GM18526 (cell line): ENCODE measurements around the gene PLEKHA5.

Experiments used
- POLR2A ChIP-seq: IDR thresholded peaks from 3 replicates; pipeline ENCODE4 v1.6.1; 2011; ENCODE audit not compliant: insufficient read length; ENCODE audit errors: extremely low read depth

Gene PLEKHA5

DNA sequence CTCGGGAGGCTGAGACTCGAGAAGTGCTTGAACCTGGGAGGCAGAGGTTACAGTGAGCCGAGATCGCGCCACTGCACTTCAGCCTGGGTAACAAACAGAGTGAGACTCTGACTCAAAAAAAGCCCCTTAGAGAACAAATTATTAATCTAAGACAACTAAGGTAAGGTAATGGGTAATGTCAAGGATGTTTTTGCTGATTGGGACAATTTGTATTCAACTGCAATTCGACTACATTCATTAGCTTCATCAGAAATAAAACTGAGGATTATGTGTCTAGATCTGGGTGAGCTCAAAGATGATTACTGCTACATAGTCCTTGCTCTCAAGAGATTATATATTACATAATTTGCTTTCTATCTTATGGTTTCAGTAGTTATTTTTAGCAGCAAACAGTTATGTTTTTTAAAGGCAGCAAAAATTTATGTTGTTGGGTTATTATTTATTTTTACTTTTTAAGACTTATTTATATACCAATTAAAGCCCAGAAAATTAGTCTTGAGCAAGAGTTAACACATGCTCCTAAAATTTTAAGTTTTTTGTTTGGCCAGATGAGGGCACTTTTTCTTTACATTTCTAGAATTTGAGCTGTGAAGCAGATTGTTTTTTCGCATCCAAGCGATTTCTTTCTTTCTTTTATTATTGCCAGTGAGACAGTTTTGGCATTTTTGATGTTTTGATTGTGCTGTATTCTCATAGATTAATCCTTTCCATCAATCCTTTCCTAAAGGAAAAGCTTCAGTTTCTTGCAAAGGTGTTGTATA, 52.3 kb downstream of the PLEKHA5 start:
- TF ChIP-seq POLR2A, result no peak

- TF ChIP-seq POLR2A, result no peak
Observed at GRCh38 chr12:19183121-19183838, 53.7 kb downstream of the PLEKHA5 start.

GRCh38 chr12:19185262-19185929, 55.9 kb downstream of the PLEKHA5 start:
- TF ChIP-seq POLR2A, result no peak

DNA sequence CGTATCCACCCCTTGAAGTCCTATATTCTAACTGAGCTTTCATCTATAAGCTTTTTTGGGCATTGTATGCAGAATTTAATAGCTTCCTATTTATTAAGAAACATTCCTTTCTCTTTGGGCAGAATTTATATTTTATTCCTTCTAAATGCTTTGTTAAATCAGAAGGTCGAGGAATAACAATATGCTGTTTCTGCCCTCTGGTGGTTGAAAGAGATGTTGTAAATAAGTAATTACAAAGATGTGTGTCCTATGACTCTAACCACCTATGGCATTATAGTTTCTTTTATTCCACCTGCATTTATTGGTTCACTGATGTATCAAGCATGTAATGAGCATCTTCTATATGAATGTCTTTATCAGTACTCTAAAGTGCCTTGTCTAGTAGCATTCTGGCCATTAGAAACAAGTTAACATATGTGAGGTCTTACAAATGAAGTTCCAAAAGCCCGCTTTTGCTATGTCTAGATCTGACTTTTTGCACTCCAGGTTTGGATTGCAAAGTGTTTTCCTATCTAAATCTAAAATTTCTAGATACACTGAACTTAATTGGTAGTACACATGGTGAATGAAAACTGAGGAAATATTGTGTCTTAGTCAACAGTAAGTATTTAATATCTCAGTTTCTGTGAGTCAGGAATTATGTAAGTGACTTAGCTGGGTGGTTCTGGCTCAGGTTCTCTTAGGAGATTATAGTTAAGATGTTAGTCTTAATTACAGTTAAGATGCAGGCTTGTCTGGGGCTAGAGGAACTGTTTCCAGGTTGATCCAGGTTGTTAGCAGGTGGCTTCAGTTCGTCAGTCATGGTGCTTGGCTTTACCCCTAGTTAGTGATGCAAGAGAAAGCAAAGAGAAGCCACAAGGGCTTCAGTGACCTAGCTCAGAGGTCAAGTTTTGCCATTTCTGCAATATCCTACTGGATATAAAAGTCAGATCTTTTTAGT, 57.5 kb downstream of the PLEKHA5 start:
- TF ChIP-seq POLR2A, result no peak

- TF ChIP-seq POLR2A, result no peak
Observed at GRCh38 chr12:19189522-19189921, 60.0 kb downstream of the PLEKHA5 start.

DNA sequence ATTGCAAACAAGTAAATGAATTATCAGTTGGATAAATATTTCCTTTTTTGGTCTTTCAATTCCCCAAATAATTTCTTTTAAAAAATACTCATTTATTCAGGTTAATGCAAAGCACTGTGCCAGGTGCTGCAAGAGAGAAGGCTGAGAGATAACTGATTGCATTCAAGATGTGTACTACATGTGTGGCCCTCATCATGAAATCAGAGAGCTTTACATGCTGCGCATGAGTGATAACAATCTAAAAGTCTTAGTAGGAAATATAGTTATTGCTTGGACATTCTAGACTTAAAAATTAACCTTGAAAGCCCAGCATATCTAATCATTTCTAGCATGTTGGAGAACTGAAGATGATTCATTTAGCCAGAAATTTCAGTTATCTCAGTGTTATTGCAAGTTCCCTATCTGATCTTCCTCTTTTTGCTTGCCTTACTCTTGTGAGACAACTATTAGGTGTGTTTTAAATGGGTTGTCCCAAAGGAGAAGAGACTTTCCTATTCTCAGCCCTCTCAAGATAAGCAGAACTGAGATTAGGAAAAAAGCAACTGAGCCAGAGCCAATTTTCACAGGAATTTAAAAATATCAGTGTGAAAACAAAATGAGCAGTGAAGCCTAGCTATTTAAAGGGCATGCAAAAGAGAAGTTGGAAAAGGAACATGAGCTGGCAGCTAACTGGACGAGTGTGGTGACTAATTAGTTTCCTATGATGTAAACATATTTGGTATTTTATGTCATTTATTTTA, 60.9 kb downstream of the PLEKHA5 start:
- no peak for TF ChIP-seq POLR2A

GRCh38 chr12:19191089-19191488, 61.6 kb downstream of the PLEKHA5 start:
- TF ChIP-seq POLR2A, result no peak

DNA sequence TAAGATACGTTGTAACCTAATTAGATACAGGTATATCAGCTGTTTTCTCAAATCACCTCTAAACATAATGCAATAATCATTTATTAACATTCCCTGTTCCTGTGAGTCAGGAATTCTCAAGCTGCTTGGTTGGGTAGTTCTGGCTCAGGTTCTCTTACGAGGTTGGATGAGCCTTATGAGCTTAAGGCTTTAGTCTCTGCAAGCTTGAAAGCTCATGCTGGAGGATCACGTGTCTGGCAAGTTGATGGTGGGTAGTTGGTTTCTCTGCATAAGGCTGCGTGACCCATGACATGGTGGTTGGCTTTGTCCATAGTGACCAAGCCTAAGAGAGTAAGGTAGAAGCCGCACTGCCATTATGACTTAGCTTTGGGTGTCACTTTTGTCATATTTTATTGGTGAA, 62.0 kb downstream of the PLEKHA5 start:
- TF ChIP-seq POLR2A, result no peak

GRCh38 chr12:19192710-19193109, 63.2 kb downstream of the PLEKHA5 start:
- TF ChIP-seq POLR2A, result no peak

- TF ChIP-seq POLR2A, result no peak
Observed at GRCh38 chr12:19194963-19195362, 65.4 kb downstream of the PLEKHA5 start.

DNA sequence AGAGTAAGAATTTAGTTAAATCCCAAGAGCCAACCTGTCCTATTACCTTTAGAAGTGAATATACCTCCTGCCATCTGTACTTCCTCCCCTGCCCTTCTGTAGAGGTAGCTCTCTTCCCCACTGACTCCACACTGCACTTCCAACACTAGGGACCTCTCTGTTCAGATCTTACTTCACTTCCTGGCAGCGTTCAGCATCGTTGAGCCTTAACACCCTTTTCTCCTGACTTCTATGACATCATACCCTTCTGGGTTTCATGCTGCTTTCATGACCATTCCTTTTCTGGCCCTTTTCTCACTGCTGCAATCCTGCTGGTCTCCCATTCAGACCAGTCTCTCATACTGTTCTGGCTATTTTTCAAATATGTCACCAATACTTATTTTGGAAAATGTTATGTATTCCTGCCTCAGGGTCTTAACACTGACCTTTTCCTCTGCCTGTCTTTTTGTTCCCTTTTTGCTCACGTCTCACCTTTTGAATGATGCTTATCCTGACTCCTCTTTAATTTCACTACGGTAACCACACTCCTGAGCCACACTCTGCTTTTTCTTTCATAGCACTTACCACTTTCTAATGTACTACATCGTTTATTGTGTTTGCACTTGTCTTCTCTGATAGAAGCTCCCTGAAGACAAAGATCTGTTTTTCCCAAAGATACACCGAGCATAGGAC, 67.6 kb downstream of the PLEKHA5 start:
- no peak for TF ChIP-seq POLR2A

- TF ChIP-seq POLR2A, result no peak
Observed at GRCh38 chr12:19198272-19198671, 68.7 kb downstream of the PLEKHA5 start.

DNA sequence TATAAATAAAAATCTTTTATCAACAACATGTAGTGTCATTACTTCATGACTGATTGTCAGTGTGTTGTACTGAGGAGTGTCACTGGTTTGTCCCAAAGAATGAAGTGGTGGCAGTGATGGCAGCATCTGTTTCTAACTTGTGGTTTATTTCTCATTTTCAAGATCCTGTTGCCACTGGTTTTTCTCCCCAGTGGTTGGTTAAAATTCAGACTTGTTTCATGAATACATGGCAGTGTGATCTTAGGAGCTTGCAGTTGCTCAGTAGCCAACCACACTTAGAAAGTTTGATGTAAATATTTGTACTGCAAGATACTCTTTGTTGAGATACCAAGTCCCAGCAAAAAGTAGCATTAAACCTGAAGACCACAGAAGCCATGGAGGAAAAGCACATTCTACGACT, 69.8 kb downstream of the PLEKHA5 start:
- TF ChIP-seq POLR2A, result no peak

- TF ChIP-seq POLR2A, result no peak
Observed at GRCh38 chr12:19200261-19200660, 70.7 kb downstream of the PLEKHA5 start.
